Esophagus muscularis mucosa (tissue), 4 donors: Measurements from ENCODE around the gene CPED1.

Experiments
- CTCF ChIP-seq, 3 experiments: fragments of 200-600 bp in 2 of 3; fragments of 450-650 bp in 1 of 3; sonication (generic) in 2 of 3; IDR thresholded peaks; one replicate each; pipeline ENCODE4 v1.5.1; 2017 to 2019; ENCODE audit warnings: antibody characterized with exemption in 3 of 3, mild to moderate bottlenecking in 2 of 3, moderate library complexity in 1 of 3
- EP300 ChIP-seq: sonication (generic); formaldehyde crosslinking; IDR thresholded peaks from one replicate; pipeline ENCODE4 v1.6.1; 2017; ENCODE audit warnings: antibody characterized with exemption
- POLR2A ChIP-seq: fragments of 450-650 bp; IDR thresholded peaks from one replicate; pipeline ENCODE4 v1.6.1; 2017; ENCODE audit warnings: antibody characterized with exemption, moderate library complexity, mild to moderate bottlenecking, low read depth
- POLR2AphosphoS5 ChIP-seq, 2 donors: sonication (generic); formaldehyde crosslinking; IDR thresholded peaks; one replicate each; pipeline ENCODE4 v1.6.1; 2017; ENCODE audit warnings: antibody characterized with exemption in 2 of 2

DNA sequence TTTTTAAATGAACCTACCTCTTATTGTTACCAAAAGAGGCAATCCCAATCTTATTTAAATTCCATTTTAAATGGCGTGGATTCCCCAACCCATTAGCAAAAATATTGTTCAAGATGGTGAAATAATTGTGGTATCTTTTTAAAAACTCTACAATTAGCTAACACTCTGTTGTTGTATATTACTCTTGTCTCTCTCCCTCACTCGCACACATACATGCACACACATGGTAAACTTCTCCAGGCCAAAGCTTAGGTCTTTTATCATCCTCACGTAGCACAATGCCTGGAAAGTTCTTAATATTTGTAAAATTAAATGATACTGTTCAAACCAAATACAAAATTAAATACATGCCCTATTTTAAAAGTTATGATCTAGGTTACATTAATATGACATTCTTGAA lies 171.0 kb downstream of the CPED1 start:
- no peak for TF ChIP-seq POLR2A
- no peak for TF ChIP-seq CTCF (IDR thresholded peaks at IDR 0.05)
- TF ChIP-seq POLR2AphosphoS5 (IDR thresholded peaks at IDR 0.05): no peak
- no peak for TF ChIP-seq EP300
